Stimulated activated CD4-positive, alpha-beta T cell treated with anti-CD3 and anti-CD28 coated beads, Interleukin-2, amount 100 ng/mL, for 24 hours (primary cell): ENCODE data around the gene RPL26.
"Not testable (repeated sequence)": the region's sequence is repeated elsewhere in the genome, so short reads cannot be mapped to it uniquely, and the experiment has no call there.

Experiments
- DNase-seq, 2 donors: peaks; one replicate each; pipeline ENCODE4 v3.0.0-alpha.2; 2020

Gene RPL26

GRCh38 chr17:8383143-8383822 is at the start of gene RPL26:
TSS of gene RPL26 (minus strand) at chr17:8383193. CDS start at chr17:8382310, 883 bp downstream.
- DNase-seq = peak; percentile 91 to 94

DNA sequence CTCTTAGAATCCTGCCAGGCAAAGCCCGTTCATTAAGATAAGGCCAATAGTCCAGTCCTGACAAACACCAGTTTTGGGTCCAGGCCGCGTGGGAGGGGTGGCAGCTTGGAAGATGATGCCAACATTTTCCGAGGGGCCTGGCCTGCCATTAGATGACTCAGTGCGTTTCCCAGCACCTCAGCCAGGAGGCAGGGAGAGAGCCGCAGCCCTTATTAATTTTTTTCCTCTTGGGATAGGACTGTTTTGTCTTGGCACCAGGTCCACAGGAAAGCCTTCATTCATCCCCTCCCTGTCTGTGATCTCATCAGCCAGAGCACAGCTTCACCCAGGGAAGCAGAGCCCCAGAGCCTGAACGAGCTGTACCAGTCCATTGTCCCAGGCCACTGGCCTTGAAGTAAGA is 48.0 kb upstream of the RPL26 start:
- no peak for DNase-seq

- DNase-seq = no peak
Observed at GRCh38 chr17:8426802-8427201, 43.8 kb upstream of the RPL26 start.

GRCh38 chr17:8426094-8426720 is 43.2 kb upstream of the RPL26 start:
- DNase-seq = no peak

DNA sequence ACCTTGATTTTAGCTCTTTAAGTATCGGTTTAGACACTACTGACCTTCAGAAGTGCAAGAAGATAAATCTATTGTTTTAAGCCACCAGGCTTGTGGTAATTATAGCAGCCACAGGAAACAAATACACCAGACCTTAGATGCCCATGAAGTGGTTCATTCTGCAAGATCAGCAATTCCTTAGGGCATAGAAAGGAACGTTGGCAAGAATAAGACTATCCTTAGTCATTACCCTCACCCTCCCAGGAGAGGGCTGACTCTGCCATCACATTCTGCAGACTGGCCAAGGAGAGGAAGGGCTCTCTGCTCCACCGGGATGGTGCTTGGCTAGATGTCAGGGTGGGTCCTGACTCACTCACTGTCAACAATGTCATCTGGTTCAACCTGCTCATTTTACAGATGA is 38.6 kb upstream of the RPL26 start:
- DNase-seq = no peak

GRCh38 chr17:8420041-8420934 is 37.3 kb upstream of the RPL26 start:
- DNase-seq = no peak

DNA sequence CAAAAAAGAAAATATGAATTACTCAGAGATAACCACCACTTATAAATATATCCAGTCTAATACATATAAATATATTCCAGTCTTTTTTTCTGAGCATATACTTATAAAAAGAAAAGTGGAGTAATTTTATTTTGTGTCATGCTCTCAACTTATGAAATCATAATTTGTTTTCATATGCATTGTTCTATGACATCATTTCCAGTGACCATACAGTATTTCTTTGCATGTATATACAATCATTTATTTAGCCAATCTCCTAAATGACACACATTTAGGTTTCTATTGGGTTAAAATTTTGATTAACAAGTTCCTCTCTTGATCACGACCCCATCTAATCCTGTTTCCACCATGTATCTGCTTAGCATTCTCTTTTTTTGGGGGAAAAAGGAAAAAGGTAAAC is 36.3 kb upstream of the RPL26 start:
- no peak for DNase-seq

DNA sequence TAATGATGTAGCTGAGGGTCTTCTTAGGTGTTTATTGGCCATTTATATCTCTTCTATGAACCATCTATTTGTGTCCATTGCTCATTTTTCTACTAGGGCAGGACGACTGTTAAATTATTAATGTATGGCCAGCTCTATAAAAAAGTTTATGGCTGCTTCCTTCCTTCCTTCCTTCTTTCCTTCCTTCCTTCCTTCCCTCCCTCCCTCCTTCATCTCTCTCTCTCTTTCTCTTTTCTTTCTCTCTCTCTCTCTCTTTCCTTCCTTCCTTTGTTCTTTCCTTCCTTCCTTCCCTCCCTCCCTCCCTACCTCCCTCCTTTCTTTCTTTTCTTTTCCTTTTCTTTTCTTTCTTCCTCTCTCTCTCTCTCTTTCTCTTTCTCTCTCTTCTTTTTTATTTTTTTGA is 35.5 kb upstream of the RPL26 start:
- DNase-seq = no peak

DNA sequence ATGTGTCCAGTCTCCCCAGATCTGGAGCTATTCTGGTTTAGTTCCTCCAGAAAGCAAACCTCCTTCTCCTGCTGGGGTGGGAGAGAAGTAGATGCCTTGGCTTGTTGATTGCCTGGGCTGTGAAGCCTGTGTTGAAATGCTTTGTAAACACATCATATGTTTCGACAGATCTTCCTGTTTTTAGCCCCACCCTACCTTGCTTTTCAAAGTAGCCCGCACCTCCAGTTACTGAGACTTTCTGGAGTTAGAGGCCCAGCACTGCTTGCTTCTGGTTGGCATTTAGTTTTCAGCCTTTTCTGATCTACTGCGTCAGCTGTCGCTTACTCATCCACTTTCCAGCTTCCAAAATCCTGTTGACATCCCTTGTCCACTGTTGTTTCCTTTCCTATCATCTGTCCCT is 34.8 kb upstream of the RPL26 start:
- no peak for DNase-seq

DNA sequence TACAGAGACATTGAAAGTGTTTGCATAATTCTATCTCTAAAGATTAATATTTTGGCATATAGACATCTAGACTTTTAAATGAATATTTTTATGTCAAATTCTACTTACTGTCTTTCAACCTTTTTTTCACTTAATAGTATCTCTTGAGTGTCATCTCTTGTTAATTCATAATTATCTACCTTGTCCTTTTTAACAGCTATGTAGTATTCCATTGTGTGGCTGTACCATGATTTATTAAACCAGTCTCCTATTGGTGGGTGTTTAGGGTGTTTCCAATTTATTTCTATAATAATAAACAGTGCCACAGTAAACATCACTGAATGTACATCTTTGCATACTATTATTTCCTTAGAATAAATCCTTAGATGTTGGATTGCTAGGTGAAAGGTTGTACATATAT is 30.9 kb upstream of the RPL26 start:
- no peak for DNase-seq

DNA sequence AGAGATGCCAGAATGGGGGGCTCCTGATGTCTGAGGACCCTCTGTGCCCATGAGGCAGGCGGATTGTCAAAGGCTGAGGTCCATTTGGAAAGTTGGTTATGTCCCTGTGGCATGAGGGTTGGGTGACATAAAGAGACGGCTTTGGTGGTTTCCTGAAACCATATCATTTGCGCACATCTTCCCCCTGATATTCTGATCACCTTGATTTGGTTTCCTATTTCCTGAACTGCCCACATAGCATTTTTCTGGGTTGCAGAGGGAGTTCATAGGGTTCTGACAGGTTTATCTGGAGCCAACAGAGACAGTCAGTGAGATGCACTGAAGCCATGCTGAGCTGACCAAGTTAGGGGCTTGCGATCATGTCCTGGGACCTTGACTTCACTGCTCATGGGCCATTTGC is 30.3 kb upstream of the RPL26 start:
- no peak for DNase-seq

GRCh38 chr17:8412089-8412488 is 29.1 kb upstream of the RPL26 start:
- no peak for DNase-seq

- no peak for DNase-seq
Observed at GRCh38 chr17:8410883-8411238, 27.9 kb upstream of the RPL26 start.

- peak; percentile 87 for DNase-seq
Observed at GRCh38 chr17:8409966-8410882, 27.2 kb upstream of the RPL26 start.

GRCh38 chr17:8408371-8408770 is 25.4 kb upstream of the RPL26 start:
- DNase-seq = no peak

GRCh38 chr17:8406174-8406573 is 23.2 kb upstream of the RPL26 start:
- no peak for DNase-seq

- no peak for DNase-seq
Observed at GRCh38 chr17:8405499-8406016, 22.6 kb upstream of the RPL26 start.

DNA sequence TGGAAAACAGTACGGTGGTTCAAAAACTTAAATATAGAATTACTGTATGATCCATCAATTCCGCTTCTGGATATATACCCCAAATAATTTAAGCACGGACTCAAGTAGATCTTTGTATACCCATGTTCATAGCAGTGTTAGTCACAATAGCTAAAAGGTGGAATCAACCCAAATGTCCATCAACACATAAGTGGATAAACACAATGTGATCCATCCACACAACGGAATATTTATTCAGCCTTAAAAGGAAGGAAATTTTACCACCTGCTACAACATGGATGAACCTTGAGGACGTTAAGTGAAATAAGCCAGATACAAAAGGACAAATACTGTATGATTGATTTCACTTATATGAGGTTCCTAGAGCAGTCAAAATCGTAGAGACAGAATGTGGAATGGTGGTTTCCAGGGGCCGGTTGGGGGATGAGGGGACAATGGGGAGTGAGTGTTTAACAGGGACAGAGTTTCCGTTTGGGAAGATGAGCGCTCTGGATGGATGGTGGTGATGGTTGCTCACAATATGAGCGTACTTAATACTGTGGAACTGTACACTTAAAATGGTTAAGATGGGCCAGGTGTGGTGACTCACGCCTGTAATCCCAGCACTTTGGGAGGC is 20.0 kb upstream of the RPL26 start:
- DNase-seq = no peak

- no peak for DNase-seq
Observed at GRCh38 chr17:8401107-8401506, 18.1 kb upstream of the RPL26 start.

DNA sequence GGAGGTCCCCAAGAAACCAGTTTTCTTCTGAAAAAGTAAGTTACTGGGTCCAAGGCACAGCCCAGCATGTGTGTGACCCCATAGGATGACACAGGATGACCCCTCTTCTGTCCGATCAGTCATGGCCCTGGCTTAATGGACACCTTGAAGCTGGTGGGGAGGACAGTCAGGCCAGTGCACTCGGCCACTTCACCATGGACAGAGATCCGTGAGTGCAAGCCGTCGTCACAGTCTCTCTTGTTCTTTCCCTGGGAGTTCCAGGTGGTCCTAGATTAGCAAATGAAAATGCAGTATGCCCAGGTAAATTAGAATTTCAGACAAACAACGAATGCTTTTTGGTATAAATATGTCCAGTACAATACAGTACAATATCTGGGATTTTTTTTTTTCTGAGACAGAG is 16.0 kb upstream of the RPL26 start:
- no peak for DNase-seq

DNA sequence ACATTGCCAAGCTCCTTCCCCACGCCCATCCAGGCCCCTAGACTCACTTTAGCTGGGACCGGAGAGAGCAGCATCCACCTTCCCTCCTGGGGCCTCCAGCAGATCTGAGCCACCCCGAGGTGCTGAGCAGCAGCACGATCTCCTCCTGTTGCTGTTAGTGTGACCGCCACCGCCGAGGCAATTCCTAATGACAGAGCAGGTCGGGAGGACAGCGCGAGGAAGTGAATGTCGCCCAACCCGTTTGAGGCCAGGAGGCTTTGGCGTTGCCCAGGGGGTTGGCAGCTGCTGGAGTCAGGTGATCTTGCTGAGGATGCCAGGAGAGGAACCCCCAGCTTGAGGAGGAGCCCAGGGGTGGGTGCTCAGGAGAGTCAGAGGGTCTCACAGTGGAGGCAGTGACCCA is 14.6 kb upstream of the RPL26 start, which contains the start of gene RNF222:
Gene RNF222, minus strand, starts transcription at position 192 of the 400 bp plus-strand sequence. CDS start 4,366 bp downstream, outside the sequence.
- DNase-seq = no peak

GRCh38 chr17:8394497-8394896 is 11.5 kb upstream of the RPL26 start:
- DNase-seq = not testable (repeated sequence)
